GM12891 (cell line): ENCODE measurements around the gene SPATS1.
"Not testable (repeated sequence)": the region's sequence is repeated elsewhere in the genome, so short reads cannot be mapped to it uniquely, and the experiment has no call there.

Source experiments
- POLR2A ChIP-seq: IDR thresholded peaks from 2 replicates; pipeline ENCODE4 v1.6.1; 2011; ENCODE audit warnings: low read depth, low read length, control low read depth
- POLR2AphosphoS5 ChIP-seq: IDR thresholded peaks from 2 replicates; pipeline ENCODE4 v1.6.1; 2011; ENCODE audit warnings: low read depth, low read length, control low read depth
- POU2F2 ChIP-seq: IDR thresholded peaks from 2 replicates; pipeline ENCODE4 v1.6.1; 2011; ENCODE audit warnings: low read depth, mild to moderate bottlenecking, control low read depth, low read length, moderate library complexity
- SPI1 ChIP-seq: IDR thresholded peaks from 2 replicates; pipeline ENCODE4 v1.6.1; 2011; ENCODE audit warnings: low read depth, low read length, control low read depth
- TAF1 ChIP-seq: IDR thresholded peaks from 2 replicates; pipeline ENCODE4 v1.6.1; 2011; ENCODE audit warnings: low read depth, low read length, control low read depth

- not testable (repeated sequence) for TF ChIP-seq POLR2AphosphoS5, TAF1, POLR2A, SPI1, POU2F2
These were observed 14.2 kb upstream of the SPATS1 start for GRCh38 chr6:44328203-44328602.
